ENCODE measurements around the gene RAPGEF4. TPM values are rescaled to one million over a fixed set of nuclear protein-coding genes. Genes with fewer than 3 reads are reported as not detected.

Gene RAPGEF4
- total RNA-seq, 1 donor from 2014 or later = 8.7 TPM

DNA sequence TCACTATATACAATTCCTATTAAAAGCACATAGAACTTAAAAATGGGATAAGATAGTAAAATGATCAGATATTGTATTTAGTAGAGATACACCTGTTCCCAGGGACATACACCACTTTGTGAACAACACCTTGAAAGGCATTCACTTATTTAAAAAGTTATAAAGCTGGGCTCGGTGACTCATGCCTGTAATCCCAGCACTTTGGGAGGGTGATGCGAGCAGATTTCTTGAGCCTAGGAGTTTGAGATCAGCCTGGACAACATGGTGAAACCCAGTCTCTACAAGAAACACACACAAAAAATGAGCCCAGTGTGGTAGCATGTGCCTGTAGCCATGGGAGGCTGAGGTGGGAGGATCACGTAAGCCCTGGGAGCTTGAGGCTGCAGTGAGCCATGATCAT is 90.9 kb downstream of the RAPGEF4 start:
- Mint-ChIP-seq H3K27me3 (ENCODE audit: unreplicated experiment) (peaks cover 3% of the 10 kb centered on the region), H3K9me3 (ENCODE audit: unreplicated experiment) (no peaks in the 10 kb centered on the region), H3K27ac (ENCODE audit: unreplicated experiment) (no peak overlapping the region), H3K4me3 (ENCODE audit: unreplicated experiment) (no peak overlapping the region), H3K4me1 (ENCODE audit: low read depth, unreplicated experiment) (peaks cover 9% of the 10 kb centered on the region), H3K36me3 (ENCODE audit: unreplicated experiment) (no peaks in the 10 kb centered on the region)
- DNase-seq = no peak
- TF ChIP-seq, protein P1, sequence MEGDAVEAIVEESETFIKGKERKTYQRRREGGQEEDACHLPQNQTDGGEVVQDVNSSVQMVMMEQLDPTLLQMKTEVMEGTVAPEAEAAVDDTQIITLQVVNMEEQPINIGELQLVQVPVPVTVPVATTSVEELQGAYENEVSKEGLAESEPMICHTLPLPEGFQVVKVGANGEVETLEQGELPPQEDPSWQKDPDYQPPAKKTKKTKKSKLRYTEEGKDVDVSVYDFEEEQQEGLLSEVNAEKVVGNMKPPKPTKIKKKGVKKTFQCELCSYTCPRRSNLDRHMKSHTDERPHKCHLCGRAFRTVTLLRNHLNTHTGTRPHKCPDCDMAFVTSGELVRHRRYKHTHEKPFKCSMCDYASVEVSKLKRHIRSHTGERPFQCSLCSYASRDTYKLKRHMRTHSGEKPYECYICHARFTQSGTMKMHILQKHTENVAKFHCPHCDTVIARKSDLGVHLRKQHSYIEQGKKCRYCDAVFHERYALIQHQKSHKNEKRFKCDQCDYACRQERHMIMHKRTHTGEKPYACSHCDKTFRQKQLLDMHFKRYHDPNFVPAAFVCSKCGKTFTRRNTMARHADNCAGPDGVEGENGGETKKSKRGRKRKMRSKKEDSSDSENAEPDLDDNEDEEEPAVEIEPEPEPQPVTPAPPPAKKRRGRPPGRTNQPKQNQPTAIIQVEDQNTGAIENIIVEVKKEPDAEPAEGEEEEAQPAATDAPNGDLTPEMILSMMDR (IDR thresholded peaks at IDR 0.05; ENCODE audit: partially characterized antibody, unreplicated experiment) = no peak

DNA sequence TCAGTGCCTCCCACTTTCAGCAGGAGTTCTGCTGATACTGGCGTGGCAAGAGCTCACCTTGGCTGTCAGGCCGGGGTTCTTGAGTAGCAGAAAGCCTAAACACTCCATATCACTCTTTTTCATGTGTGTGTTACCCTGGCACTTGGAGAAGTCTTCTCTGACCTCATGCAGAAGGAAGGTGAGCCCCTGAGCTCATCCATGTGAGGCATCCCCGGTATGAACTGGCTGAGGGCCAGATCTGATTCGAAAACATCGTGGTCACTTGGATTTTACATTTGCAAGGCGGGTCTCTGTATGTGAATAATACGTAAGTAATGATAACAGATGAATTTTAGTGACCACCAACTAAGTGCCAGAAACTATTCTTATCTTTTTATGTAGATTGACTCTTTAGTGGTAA is 93.6 kb downstream of the RAPGEF4 start:
- Mint-ChIP-seq H3K27ac (ENCODE audit: unreplicated experiment) (no peak overlapping the region), H3K9me3 (ENCODE audit: unreplicated experiment) (no peaks in the 10 kb centered on the region), H3K36me3 (ENCODE audit: unreplicated experiment) (no peaks in the 10 kb centered on the region), H3K4me1 (ENCODE audit: low read depth, unreplicated experiment) (peaks cover 2% of the 10 kb centered on the region), H3K4me3 (ENCODE audit: unreplicated experiment) (no peak overlapping the region), H3K27me3 (ENCODE audit: unreplicated experiment) (no peaks in the 10 kb centered on the region)
- TF ChIP-seq, protein P1 (IDR thresholded peaks at IDR 0.05; ENCODE audit: partially characterized antibody, unreplicated experiment) = no peak
- DNase-seq = no peak

DNA sequence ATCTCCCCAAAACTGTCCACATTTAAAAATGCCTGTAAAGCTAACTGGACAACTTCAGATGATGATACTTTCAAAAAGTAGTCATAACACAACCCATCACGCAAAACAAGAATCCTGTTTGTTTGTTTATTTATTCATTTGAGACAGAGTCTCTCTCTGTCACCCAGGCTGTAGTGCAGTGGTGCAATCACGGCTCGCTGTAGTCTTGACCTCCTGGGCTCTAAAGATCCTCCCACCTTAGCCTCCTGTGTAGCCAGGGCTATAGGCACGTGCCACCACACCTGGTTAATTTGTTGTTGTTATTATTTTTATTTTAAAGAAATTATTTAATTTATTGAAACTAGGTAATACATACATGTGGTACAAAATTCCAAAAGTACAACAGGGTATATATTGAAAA is 94.8 kb downstream of the RAPGEF4 start:
- H3K9me3 Mint-ChIP-seq (ENCODE audit: unreplicated experiment) = no peaks in the 10 kb centered on the region
- no peak for DNase-seq
- TF ChIP-seq, protein P1 (IDR thresholded peaks at IDR 0.05; ENCODE audit: partially characterized antibody, unreplicated experiment) = no peak
- H3K4me1 Mint-ChIP-seq (ENCODE audit: low read depth, unreplicated experiment) = peaks cover 7% of the 10 kb centered on the region
- H3K4me3 Mint-ChIP-seq (ENCODE audit: unreplicated experiment) = no peak overlapping the region
- H3K27ac Mint-ChIP-seq (ENCODE audit: unreplicated experiment) = no peak overlapping the region
- no peaks in the 10 kb centered on the region for H3K27me3 Mint-ChIP-seq (ENCODE audit: unreplicated experiment)
- H3K36me3 Mint-ChIP-seq (ENCODE audit: unreplicated experiment) = no peaks in the 10 kb centered on the region

DNA sequence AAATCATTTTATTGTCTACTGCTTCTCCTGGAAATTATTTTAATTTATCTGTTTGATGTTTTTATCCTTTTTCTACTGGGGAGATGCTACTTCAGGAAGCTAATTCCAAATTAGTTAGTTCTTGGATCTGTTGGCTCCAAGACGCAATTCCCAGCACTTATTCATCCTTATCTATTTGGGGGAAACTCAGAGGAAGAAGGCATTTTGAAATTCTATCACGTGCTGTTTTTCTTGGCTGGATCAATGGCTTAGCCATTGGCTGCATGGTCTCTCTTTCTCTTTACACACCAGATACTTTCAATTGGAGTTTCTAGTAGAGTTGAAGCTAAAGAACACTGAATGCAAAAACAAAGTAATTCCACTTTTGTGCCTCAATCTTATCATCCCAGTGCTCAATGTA is 98.3 kb downstream of the RAPGEF4 start:
- DNase-seq = no peak
- H3K36me3 Mint-ChIP-seq (ENCODE audit: unreplicated experiment) = no peaks in the 10 kb centered on the region
- TF ChIP-seq, protein P1 (IDR thresholded peaks at IDR 0.05; ENCODE audit: partially characterized antibody, unreplicated experiment) = no peak
- peaks cover 10% of the 10 kb centered on the region for H3K4me1 Mint-ChIP-seq (ENCODE audit: low read depth, unreplicated experiment)
- no peak overlapping the region for H3K4me3 Mint-ChIP-seq (ENCODE audit: unreplicated experiment)
- no peaks in the 10 kb centered on the region for H3K27me3 Mint-ChIP-seq (ENCODE audit: unreplicated experiment)
- no peak overlapping the region for H3K27ac Mint-ChIP-seq (ENCODE audit: unreplicated experiment)
- no peaks in the 10 kb centered on the region for H3K9me3 Mint-ChIP-seq (ENCODE audit: unreplicated experiment)

DNA sequence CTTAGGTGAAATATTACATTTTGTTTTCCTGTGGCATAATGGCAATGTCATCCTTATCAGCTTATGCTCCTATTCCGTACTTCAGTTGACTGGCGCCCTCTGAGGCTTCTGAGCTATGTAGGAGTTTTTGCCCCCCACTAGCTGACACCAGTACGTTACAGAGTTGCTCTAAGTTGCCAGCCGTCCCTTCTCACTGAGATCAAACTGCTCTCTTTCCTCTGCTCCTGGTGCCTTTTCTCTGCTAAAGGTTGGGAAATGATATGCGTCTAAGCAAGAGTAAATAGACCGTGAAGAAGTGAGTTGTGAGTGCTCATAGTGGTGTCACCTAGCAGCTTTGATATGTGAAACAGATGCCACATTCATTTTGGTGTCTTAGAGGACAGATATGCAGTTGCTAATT is 99.2 kb downstream of the RAPGEF4 start:
- Mint-ChIP-seq H3K4me1 (ENCODE audit: low read depth, unreplicated experiment) (peaks cover 10% of the 10 kb centered on the region), H3K27ac (ENCODE audit: unreplicated experiment) (no peak overlapping the region), H3K36me3 (ENCODE audit: unreplicated experiment) (no peaks in the 10 kb centered on the region), H3K4me3 (ENCODE audit: unreplicated experiment) (no peak overlapping the region), H3K9me3 (ENCODE audit: unreplicated experiment) (no peaks in the 10 kb centered on the region), H3K27me3 (ENCODE audit: unreplicated experiment) (no peaks in the 10 kb centered on the region)
- TF ChIP-seq, protein P1 (IDR thresholded peaks at IDR 0.05; ENCODE audit: partially characterized antibody, unreplicated experiment) = no peak
- no peak for DNase-seq

Data from glutamatergic neuron (in vitro differentiated cells).